SIG-M5 (cell line): ENCODE results near the gene THBS4.
"Not testable (repeated sequence)": the region's sequence is repeated elsewhere in the genome, so short reads cannot be mapped to it uniquely, and the experiment has no call there.

Source experiments
- DNase-seq: peaks from one replicate; lab custom pipeline; 2025; lab: John Stamatoyannopoulos, UW

Gene THBS4

DNA sequence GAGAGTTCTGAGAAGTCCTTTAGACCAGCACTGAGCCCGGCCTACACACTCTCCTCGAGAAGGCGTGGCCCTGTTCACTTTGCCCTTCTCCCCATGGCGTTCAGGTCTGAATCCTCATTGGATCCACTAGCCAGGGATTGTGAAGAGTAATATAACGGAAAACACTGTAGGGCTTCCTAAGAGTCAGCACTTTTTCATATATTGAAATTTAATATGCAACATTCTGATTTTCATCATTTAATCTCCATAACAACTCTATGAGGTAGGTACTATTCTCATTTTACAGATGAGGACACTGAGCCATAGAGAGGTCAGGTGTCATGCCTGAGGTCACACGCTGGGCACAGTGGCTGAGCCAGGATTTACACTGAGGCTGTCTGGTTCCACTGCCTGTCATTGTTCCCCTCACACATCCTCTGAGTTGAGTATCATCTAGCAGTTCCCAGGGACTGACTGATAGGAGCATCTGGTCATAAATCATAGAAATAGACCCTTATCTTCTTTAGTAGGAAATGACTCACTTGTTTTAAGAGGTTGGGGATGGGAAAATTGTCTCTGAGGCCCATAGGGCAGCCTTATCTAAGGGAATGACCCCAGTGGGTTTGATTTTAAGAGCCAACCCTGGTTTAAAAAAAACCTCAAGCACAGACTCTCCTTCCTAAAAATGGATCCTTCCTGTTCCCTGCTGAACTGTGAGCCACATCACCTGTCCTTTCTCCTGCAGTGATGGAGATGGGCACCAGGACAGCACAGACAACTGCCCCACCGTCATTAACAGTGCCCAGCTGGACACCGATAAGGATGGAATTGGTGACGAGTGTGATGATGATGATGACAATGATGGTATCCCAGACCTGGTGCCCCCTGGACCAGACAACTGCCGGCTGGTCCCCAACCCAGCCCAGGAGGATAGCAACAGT lies 41.2 kb downstream of the THBS4 start:
- no peak for DNase-seq

DNA sequence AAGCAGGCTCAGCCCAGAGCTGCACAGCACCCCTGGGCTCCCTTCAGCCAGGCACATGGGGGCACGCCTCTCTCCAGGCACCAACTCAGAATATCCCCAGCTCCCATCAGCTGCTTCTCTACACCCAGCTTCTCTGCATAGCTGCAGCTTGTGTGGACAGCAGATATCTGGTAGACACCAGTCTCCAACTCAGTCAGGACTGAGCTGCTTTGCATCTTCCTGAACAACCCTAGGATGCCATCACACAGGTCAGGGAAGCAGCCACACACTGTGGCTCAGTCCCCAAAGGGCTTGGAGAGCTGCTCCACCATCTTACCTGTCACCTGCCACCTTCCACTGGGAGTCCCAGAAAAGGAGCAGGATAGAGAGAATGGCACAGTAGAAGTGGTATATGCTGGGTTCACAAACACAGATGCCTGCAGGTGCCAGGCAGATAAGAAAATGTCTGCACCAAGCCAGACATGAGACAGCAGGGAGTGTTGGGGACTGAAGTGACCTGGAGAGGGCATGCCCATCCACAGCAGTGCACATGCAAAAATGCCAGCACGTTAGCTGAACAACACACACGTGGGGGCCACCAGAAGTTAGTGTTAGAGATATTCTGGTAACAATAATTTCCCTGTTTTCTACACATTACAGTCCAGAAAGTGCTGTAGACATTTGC lies 42.0 kb downstream of the THBS4 start:
- no peak for DNase-seq

DNA sequence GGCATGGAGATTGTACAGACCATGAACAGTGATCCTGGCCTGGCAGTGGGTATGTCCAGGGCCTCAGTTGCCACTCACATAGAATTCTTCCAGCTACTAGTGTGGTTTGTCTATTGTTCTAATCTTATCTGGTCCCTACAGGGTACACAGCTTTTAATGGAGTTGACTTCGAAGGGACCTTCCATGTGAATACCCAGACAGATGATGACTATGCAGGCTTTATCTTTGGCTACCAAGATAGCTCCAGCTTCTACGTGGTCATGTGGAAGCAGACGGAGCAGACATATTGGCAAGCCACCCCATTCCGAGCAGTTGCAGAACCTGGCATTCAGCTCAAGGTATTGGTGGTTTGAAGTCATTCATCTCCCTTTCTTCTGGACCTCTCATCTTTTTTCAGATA lies 43.8 kb downstream of the THBS4 start:
- DNase-seq: no peak

DNA sequence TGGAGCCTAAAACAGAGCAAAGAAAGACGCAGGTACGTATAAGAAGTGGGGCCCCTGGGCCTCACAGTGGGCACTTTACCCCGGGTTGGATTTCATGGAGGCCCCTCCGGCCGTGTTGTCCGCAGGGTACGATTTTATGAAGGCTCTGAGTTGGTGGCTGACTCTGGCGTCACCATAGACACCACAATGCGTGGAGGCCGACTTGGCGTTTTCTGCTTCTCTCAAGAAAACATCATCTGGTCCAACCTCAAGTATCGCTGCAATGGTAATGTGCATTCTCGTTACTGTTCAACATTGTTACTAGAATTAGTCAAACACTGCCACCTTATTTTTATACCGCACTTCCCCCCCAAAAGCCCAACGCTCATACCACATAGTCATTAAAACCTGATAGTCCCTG lies 47.1 kb downstream of the THBS4 start:
- no peak for DNase-seq

DNA sequence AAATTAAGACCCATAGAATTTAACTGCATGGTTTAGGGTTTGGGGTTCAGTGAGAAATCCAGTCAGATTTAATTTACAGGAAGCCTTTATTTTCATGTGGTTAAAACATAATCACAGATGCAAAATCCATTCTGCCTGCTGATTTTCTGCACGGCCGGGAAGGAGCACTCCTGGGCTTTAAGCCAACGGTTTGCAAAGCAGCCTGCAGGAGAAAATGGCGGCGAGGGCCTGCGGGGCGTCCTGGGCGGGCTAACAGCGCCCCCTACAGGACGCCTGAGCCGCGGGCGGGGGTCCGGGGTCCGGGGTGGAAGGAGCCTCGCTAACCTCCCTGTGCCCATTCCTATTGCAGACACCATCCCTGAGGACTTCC lies 47.6 kb downstream of the THBS4 start:
- DNase-seq: no peak

DNA sequence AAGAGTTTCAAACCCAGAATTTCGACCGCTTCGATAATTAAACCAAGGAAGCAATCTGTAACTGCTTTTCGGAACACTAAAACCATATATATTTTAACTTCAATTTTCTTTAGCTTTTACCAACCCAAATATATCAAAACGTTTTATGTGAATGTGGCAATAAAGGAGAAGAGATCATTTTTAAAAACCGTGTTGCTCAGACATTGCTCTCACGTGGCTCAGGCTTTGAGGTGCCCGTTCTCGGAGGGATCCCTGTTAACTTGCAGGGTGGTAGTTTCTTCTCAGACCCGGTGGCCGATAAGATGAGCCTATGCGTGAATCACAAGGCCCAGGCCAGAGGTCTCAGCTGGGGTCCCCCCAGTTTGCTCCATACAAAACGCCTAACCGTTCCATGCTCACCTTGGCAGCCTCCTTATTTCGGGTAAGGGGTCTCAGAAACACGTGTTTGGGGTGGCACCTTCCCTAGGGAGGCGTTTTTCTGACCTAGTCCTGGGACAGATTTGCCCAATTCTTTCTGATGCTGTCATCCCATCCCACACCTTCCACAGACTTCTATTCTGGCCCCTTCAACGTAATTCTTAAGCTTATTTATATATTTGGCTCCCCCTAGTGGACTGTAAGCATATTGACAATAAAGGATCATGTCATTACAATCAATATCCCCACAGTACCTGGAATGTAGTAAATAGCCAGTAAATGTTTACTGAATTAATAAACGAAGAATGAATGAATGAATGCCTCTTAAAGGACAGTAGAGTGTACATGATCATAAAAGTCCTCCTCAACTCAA lies 48.1 kb downstream of the THBS4 start:
- peak; percentile 16 for DNase-seq

DNA sequence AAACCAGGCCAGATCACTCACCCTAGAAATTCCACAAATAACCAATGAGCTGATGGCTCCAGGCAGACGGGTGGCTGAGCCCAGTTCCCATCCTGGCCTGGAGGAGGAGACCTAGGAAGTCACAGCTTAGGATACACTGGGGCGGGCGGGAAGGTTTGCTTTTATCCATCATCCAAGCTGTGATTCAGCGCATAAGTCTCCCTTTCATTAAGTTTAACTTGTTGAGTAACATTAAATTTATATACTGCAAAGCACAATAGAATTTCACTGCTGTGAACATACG lies 55.7 kb downstream of the THBS4 start:
- no peak for DNase-seq

DNA sequence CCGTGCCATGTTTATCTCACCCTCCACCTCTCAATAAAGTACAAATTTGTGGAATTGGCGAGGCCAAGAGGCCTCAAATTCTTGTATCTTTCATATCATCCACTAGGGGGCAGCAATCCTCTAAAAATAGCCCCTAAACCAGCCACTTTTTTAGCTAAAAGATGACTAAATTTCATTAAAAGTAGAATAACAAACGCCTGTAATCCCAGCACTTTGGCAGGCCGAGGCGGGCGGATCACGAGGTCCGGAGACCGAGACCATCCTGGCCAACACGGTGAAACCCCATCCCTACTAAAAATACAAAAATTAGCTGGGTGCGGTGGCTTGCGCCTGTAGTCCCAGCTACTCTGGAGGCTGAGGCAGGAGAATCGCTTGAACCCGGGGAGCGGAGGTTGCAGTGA lies 56.6 kb downstream of the THBS4 start:
- DNase-seq: not testable (repeated sequence)

DNA sequence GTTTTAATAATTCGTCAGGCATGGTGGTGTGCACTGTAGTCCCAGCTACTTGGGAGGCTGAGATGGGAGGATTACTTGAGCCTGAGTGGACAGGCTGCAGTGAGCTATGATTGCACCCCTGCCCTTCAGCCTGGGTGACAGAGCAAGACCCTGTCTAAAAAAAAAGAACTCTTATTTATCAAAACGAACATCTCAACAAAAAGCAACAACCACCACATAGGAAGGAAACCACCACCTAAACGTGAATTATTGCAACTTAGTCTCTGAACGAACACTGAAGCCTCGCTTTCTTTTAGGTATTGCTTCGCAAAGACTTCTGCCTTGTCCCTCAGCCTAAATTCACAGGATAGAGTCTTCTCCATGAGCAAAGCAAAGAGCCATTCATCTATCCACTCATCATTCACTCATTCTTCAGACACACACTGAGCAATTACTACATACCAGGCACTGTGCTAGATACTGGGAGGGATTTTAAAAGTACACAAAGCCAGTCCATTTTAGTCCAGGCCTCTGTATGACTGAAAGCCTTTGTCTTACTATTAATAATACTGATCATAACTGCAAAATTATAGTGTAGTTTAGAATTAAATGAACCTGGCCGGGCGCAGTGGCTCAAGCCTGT lies 57.4 kb downstream of the THBS4 start:
- DNase-seq: no peak

DNA sequence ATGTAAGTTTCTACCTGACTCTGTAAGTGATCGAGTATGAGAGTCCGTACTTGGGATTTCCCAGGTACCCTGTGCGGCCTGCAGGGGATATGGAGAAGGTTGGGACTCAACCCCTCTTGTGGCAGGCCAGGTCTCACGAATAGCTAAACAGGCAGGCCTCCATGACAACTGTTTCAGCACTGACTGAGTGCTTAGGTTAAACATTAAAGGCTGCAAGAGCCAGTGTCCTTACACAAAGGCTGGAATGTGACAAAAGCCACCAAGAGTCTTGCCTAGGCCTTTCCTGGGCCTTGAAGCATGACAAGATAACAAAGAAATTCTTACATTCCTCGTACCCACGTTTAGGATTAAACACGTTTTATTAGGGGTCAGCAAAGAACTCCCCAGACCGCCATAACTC lies 58.6 kb downstream of the THBS4 start:
- DNase-seq: no peak

DNA sequence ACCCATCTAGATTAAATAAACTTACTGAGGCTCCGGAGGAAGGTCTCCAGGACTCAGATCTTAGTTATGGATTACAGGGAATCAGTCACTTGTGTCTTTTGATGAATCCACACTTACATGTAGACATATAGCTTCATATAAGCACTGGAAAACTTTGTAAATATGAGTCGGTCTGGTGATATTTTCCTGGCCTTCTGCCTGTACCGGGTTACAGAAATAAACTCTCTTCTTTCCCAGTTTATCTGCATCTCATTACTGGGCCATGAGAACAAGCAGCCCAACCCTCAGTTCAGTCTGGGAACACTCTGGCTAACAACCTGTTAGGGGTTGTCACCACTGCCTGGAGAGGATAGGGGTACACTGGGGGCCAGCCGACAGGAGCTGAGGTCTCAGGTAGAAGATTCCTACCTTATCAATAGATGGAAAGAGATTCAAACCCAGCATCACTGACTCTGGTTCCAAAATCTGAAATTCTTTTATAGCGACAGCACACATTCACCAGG lies 59.1 kb downstream of the THBS4 start:
- no peak for DNase-seq

DNA sequence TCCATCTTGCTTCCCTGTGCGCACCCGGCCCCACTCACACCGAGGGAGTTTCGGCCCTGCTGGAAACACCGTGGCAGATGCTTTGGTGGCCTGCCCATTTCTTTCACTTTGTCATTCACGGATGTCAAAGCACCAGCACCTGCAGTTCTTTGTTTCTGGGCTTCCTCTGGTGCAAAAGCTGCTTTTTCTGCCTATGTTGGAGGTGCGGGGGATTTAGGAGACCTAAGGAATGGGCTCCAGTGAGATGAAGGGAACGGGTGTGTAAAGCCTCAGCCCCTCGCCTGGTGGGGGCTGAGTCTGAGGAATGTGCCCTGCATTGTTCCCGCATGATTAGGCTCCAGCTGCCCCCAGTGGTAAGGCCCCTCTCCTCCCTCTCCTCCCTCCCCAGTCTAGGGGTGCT lies 62.3 kb downstream of the THBS4 start:
- no peak for DNase-seq

DNA sequence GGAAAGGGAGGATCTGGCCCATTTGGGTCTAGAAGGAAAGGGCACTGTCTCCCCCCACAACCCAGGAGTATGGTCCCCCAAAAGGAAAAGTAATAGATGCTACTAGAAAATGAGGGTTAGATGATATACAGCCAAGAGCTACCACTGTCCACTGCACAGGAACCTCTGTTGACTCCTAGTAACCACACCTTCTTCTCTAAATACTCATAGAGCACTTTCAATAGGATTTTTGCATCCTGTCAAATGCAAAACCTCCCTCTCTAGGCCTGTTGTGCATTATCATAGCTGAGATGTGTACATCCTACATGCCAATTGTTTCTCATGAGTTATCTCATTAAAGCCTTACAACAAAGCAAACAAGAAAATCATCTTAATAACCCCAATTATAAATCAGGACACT lies 66.8 kb downstream of the THBS4 start:
- no peak for DNase-seq

DNA sequence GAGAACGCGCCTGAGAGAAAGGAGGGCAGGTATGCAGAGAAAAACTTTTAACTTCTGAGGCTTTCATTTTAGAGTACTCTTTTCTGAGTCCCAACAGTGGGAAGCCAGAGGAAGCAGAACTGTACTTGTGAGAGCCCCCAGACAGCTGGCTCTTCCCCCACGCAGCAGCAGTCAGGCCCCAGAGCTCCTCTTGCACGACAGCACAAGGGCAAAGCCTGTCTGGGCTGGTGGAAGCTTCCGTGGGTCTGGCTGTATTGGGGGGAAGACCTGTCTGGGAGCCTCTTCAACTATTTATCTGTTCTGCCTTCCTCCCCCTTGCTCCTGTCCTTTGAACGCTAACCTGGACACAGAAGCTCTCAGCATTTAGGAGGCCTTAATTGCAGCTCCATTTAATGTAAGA lies 68.2 kb downstream of the THBS4 start:
- no peak for DNase-seq

DNA sequence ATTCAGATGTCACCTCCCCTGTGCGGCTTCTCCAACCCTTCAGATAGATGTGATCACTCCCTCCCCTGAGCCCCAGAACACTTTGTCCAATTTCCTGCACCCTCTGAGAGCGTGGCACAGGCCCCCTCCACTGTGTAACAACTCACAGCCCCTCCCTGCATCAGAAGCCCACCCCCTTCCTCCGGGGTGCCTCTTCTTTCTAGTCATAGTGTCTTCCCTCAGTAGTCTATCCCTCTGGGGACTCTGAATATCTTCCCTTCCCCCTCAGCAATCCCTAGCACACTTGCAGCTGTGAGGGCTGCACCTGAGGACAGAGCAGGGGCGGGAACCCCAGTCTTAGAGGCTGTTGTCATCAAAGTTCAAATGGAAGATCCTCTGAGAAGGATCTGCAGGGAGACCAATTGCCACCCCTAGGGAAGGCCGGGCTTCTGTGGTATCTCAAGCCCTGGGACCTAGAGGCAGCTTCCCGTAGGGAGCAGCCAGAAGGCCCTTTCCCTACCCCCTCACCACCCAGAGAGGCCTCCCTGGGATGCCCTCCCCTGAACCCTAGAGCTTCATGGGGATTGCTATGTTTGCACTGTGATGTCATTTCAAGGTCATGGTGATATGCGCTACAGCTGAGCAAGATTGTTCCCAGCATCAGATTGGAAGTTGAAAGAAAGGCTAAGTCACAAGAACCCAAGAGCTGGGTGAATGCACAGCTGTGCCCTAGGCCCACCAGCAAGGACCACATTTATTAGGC lies 70.7 kb downstream of the THBS4 start:
- DNase-seq: no peak

DNA sequence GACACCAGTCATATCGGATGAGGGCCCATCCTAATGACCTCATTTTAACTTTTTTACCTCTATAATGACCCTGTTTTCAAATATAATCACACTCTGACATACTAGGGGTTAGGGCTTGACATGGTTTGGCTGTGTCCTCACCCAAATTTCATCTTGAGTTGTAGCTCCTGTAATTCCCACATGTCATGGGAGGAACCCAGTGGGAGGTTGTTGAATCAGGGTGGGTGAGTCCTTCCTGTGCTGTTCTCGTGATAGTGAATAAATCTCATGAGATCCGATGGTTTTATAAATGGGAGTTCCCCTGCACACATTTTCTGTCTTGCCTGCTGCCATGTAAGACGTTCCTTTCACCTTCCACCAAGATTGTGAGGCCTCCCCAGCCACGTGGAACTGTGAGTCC lies 71.8 kb downstream of the THBS4 start:
- no peak for DNase-seq

DNA sequence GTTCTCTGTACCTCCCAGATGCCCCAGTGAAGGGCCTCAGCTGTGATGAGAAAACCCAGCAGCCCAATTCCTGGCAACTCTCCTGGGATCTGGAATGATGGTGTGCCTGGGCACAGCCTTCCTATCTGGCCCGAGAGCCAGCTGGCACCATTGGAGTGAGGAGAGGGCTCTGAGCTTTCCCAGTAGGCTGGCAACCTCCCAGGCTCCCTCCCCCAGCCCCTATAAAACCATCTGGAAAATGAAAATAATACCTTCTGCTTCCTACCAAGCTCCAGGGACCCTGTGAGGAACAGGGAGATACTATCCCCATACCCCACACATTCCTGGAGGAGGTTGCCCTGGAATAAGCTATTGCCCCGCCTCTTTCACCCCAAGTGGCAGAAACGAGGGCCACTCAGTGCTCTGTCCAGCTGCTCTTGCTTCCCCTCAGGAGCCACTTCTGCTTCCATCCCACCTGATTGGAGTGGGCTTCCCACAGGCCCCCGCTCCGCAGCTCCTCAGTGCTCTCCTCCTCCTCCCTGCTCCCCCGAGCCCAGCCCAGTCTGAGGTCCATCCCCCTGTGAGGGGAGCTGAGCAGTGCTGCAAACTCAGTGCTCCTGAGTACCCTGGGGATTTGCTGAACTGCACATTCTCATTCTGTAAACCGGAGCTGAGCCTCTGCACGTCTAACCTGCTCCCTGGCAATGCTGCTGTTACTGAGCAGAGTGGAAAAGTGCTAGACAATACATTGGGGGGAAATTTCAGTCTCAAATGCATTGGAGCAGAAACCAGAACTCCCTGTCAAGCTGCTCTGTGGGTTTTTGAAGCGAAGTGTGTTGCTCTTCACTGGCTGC lies 74.7 kb downstream of the THBS4 start:
- DNase-seq: no peak

DNA sequence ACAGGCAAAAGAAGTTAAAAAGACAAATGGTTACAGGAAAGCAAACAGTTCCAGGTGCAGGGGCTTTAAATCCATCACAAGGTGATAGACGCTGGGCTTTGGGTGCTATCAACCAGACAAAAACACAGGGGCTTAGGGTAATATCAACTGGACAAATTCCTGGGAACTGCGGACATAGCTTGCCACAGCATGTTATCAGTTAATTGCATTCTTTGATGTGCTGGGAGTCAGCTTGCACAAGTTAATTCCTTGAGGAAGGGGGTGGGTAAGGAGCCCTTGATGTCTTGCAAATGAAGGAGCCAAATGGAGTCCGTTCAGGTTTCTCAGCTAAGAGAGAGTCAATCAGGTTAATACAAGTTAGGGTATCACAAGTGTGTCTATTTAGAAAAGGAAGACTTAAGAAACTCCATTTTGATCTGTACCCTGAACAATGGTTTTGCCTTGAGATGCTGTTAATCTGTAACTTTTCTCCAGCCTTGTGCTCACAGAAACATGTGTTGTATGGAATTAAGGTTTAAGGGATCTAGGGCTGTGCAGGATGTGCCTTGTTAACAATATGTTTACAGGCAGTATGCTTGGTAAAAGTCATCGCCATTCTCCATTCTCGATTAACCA lies 76.3 kb downstream of the THBS4 start:
- not testable (repeated sequence) for DNase-seq

DNA sequence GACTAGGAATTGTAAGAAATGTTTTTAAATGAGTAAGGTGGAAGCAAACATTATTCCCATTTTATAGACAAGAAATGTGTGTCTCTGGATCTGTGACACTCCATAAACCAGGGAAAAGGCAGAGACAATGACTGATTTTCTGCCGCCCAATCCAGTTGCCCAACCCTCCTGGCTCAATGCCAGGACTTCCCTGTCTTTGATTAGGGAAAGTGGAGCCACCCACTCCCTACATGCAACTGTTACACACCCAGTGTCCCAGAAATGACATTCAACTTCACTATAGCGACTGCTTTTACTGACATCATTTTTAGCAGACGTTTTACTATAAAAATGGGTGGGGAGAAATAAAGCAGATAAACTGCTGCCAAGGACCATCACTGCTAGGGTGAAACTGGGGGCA lies 79.7 kb downstream of the THBS4 start:
- DNase-seq: no peak

DNA sequence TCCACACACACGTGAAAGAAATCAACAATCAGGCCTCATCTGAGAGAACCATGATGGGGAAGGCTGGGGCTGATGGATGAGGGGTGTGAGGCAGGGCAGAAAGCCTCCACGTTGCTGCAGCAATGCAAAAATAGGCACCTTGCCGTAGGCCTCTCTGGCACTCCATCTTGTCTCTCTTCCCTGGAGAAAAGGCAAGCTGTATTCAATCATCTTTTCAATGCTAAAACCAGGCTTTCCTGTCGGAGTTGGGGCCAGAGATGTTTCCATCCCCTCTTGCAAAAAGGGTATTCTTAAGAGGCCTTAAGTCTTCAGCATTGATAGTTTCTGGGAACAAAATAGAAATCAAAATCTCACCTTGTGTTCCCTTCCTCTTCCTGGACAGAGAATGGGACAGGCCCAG lies 80.9 kb downstream of the THBS4 start:
- DNase-seq: no peak
